Measurements from ENCODE around the gene FSTL4. TPM values are rescaled to one million over a fixed set of nuclear protein-coding genes. Genes with fewer than 3 reads are reported as not detected.

FSTL4 gene
- total and polyA plus RNA-seq, 4 donors: 0.02 to 0.18 TPM; not detected in 2

DNA sequence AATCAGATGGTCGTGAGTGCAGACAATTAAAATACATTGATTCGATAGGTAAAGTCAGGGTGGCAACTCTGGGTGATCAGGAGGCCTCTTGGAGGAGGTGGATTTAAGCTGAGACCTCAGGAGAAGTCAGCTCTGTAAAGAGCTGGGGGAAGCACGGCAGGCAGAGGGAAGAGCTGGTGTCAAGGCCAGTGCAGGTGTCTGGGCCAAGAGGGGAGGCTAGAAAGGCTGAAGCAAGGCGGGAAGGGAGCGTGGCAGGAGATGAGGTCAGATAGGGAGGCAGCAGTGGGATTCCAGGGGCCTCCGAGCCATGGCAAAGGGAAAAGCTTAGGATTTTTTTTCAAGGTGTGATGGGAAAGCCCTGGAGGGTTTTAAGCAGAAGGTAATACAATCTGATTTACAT is 178.7 kb downstream of the FSTL4 start:
- H3K4me3 ChIP-seq (ENCODE audit: low read depth in 1 of 3, low read length in 3 of 3): no peak overlapping the region
- no peak overlapping the region for H3K27ac ChIP-seq (ENCODE audit: low read depth in 1 of 2, low read length in 2 of 2)
- no peaks in the 10 kb centered on the region for H3K36me3 ChIP-seq (ENCODE audit: control insufficient read depth in 4 of 4, insufficient read depth in 3 of 4, low read depth in 1 of 4, low read length in 3 of 4)
- H3K27me3 ChIP-seq (ENCODE audit: control insufficient read depth in 4 of 4, insufficient read depth in 4 of 4, low read length in 3 of 4): no peaks in the 10 kb centered on the region
- no peak for DNase-seq (ENCODE audit: low spot score)
- H3K4me1 ChIP-seq (ENCODE audit: control insufficient read depth in 4 of 4, insufficient read depth in 4 of 4, low read length in 3 of 4): no peaks in the 10 kb centered on the region
- H3K9me3 ChIP-seq (ENCODE audit: control insufficient read depth in 4 of 4, low read length in 3 of 4): no peaks in the 10 kb centered on the region
- 84% methylated on average over 6 of the region's 6 CpGs for WGBS
- TF ChIP-seq TAF1 (conservative IDR thresholded peaks at IDR 0.05) (no peak), RXRA (IDR thresholded peaks at IDR 0.05) (no peak), SP1 (IDR thresholded peaks at IDR 0.05) (no peak), GABPA (IDR thresholded peaks at IDR 0.05 in 1 of 2, conservative IDR thresholded peaks at IDR 0.05 in 1 of 2) (no peak), FOXA2 (IDR thresholded peaks at IDR 0.05) (no peak), HNF4A (conservative IDR thresholded peaks at IDR 0.05) (no peak), HNF4G (IDR thresholded peaks at IDR 0.05) (no peak), RAD21 (IDR thresholded peaks at IDR 0.05) (no peak), EGR1 (IDR thresholded peaks at IDR 0.05; ENCODE audit: low read depth in 2 of 2) (no peak), YY1 (IDR thresholded peaks at IDR 0.05) (no peak), JUND (IDR thresholded peaks at IDR 0.05) (no peak), FOXA1 (IDR thresholded peaks at IDR 0.05) (no peak), NR2F2 (IDR thresholded peaks at IDR 0.05) (no peak)
- TF ChIP-seq, protein P1, sequence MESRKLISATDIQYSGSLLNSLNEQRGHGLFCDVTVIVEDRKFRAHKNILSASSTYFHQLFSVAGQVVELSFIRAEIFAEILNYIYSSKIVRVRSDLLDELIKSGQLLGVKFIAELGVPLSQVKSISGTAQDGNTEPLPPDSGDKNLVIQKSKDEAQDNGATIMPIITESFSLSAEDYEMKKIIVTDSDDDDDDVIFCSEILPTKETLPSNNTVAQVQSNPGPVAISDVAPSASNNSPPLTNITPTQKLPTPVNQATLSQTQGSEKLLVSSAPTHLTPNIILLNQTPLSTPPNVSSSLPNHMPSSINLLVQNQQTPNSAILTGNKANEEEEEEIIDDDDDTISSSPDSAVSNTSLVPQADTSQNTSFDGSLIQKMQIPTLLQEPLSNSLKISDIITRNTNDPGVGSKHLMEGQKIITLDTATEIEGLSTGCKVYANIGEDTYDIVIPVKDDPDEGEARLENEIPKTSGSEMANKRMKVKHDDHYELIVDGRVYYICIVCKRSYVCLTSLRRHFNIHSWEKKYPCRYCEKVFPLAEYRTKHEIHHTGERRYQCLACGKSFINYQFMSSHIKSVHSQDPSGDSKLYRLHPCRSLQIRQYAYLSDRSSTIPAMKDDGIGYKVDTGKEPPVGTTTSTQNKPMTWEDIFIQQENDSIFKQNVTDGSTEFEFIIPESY (IDR thresholded peaks at IDR 0.05): no peak
- TF ChIP-seq, protein P2, sequence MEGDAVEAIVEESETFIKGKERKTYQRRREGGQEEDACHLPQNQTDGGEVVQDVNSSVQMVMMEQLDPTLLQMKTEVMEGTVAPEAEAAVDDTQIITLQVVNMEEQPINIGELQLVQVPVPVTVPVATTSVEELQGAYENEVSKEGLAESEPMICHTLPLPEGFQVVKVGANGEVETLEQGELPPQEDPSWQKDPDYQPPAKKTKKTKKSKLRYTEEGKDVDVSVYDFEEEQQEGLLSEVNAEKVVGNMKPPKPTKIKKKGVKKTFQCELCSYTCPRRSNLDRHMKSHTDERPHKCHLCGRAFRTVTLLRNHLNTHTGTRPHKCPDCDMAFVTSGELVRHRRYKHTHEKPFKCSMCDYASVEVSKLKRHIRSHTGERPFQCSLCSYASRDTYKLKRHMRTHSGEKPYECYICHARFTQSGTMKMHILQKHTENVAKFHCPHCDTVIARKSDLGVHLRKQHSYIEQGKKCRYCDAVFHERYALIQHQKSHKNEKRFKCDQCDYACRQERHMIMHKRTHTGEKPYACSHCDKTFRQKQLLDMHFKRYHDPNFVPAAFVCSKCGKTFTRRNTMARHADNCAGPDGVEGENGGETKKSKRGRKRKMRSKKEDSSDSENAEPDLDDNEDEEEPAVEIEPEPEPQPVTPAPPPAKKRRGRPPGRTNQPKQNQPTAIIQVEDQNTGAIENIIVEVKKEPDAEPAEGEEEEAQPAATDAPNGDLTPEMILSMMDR (IDR thresholded peaks at IDR 0.05; ENCODE audit: low read depth, low read length, missing input control): no peak
- TF ChIP-seq, protein P3, sequence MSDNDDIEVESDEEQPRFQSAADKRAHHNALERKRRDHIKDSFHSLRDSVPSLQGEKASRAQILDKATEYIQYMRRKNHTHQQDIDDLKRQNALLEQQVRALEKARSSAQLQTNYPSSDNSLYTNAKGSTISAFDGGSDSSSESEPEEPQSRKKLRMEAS (IDR thresholded peaks at IDR 0.05): no peak
- TF ChIP-seq, protein P4, sequence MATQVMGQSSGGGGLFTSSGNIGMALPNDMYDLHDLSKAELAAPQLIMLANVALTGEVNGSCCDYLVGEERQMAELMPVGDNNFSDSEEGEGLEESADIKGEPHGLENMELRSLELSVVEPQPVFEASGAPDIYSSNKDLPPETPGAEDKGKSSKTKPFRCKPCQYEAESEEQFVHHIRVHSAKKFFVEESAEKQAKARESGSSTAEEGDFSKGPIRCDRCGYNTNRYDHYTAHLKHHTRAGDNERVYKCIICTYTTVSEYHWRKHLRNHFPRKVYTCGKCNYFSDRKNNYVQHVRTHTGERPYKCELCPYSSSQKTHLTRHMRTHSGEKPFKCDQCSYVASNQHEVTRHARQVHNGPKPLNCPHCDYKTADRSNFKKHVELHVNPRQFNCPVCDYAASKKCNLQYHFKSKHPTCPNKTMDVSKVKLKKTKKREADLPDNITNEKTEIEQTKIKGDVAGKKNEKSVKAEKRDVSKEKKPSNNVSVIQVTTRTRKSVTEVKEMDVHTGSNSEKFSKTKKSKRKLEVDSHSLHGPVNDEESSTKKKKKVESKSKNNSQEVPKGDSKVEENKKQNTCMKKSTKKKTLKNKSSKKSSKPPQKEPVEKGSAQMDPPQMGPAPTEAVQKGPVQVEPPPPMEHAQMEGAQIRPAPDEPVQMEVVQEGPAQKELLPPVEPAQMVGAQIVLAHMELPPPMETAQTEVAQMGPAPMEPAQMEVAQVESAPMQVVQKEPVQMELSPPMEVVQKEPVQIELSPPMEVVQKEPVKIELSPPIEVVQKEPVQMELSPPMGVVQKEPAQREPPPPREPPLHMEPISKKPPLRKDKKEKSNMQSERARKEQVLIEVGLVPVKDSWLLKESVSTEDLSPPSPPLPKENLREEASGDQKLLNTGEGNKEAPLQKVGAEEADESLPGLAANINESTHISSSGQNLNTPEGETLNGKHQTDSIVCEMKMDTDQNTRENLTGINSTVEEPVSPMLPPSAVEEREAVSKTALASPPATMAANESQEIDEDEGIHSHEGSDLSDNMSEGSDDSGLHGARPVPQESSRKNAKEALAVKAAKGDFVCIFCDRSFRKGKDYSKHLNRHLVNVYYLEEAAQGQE (IDR thresholded peaks at IDR 0.05): no peak
- TF ChIP-seq, protein P5, sequence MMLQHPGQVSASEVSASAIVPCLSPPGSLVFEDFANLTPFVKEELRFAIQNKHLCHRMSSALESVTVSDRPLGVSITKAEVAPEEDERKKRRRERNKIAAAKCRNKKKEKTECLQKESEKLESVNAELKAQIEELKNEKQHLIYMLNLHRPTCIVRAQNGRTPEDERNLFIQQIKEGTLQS (IDR thresholded peaks at IDR 0.05): no peak
- no peak overlapping the region for H3K9ac ChIP-seq (ENCODE audit: low read depth in 1 of 2, low read length in 2 of 2)

All from liver (tissue), 9 donors.